Left renal pelvis (tissue), 4 donors: Measurements from ENCODE around the gene KRT83. TPM values are rescaled to one million over a fixed set of nuclear protein-coding genes. Genes with fewer than 3 reads are reported as not detected.

Source experiments
- DNase-seq, 4 donors: peaks; one replicate each; pipeline ENCODE4 v3.0.0-alpha.2; 2013; ENCODE audit warnings: low read depth in 4 of 4, low spot score in 3 of 4
- polyA plus RNA-seq, 4 donors: library from polyadenylated mRNA; unstranded; fragments of 120-200 nt; gene quantifications; one replicate each; pipeline ENCODE4 v1.2.1, GENCODE V29; 2013; ENCODE audit not compliant: insufficient read length in 4 of 4

The KRT83 gene
- polyA plus RNA-seq, 4 donors: not detected

DNA sequence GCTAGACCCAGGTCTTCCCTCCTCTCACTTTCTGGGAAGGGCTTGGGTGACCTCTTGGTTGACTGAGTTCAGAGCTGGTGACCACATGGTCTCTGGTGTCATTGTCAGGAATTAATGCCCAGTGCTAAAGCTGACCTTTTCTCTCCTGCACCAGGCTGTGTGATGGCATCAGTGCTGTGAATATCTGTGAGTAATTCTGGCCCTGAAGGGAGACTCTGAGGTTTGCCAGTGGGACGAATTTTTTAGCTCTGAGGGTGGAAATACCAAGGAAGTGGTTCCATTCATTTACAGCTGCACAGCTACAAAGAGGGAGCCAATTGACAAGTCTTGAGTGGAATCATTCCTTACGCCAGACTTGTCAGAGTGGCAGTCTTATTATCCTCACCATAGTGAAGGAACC is 53.0 kb downstream of the KRT83 start:
- no peak for DNase-seq

DNA sequence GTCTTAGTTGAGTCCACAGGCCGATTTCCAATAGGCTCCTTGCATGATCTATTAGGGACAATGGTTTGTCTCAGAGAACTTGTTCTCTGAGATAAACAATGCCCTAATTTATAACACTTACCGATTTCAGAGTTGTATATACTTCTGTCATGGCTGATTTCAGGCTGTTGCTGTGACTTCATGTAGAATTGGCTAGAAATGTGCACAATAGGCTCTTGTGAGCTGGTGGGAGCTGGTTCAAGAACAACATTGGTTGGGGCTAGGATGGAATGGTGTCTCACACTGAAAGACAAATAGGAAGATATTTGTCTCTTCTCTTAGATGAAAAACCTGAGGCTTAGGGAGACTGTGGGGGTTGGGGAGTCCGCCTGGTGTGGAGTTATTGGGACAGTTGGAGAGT is 53.5 kb downstream of the KRT83 start:
- DNase-seq: no peak

DNA sequence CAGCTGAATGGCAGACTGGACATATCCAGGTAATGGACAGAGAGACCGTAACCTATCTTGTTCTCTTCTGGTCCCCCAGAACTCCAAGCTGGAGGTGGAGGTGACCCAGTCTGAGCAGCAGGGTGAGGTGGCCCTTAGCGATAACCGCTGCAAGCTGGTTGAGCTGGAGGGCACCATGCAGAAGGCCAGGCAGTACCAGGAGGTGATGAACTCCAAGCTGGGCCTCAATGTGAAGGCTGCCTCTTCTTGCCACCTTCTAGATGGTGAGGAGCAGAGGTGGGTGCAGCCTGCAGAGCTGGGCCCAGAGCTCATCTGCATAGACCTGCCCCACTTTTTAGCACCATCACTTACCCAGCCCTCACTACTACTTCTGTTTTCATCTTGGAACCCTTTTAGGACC is 53.9 kb downstream of the KRT83 start:
- DNase-seq: no peak

DNA sequence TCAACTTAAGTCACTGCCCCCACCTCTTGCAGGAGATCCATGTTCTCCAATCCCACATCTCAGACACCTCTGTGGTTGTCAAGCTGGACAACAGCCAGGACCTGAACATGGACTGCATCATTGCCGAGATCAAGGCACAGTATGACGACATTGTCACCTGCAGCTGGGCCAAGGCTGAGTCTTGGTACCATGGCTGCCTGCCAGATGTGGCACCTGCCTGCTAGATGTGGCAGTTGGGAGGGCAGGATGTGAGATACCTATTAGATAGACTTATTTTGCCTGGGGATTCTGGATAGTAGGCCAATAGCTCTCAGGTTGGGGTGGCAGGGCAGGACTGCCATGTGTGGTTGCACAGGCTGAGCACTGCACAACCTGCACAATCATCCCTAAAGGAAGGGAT is 54.7 kb downstream of the KRT83 start:
- no peak for DNase-seq

DNA sequence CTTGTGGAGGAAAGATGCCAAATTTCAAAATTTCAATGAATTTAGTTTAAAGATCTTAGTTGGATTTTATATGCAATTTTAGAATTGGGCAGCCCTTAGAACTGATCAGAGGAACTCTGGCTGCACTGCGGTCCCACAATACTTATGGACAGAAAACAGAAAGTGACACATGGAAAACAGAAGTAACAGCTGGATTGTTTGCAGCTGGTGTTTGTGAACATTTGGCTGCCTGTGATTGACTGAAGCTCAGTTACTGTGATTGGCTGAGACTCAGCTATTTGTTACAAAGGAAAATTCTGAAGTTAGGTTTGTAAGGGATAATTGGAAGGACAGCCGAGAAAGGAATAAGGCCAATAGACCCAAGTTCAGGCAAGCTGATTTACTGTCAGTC is 56.8 kb downstream of the KRT83 start:
- DNase-seq: no peak

Other genes starting within 250 kb of the KRT83 start
- gene SMIM41, start 241.7 kb downstream of the KRT83 start, polyA plus RNA-seq: under 1 TPM in 2 of 4 donors, not detected in 2; 0.29 to 0.34 TPM
- gene KRT80, start 129.4 kb downstream of the KRT83 start, polyA plus RNA-seq: 1 to 10 TPM in 2 of 4 donors, under 1 TPM in 2; 0.11 to 1.5 (median 0.97) TPM
- gene KRT7, start 88.2 kb downstream of the KRT83 start, polyA plus RNA-seq: 100 to 1,000 TPM in 2 of 4 donors, 10 to 100 TPM in 1, 1 to 10 TPM in 1; 2.4 to 127 (median 83.6) TPM
- under 1 TPM in 1 of 4 donors, not detected in 3; 0.09 TPM for gene KRT86, start 46.8 kb downstream of the KRT83 start, polyA plus RNA-seq
- gene KRT81, start 29.9 kb downstream of the KRT83 start, polyA plus RNA-seq: not detected
- under 1 TPM in 1 of 4 donors, not detected in 3; 0.12 TPM for gene KRT85, start 46.1 kb upstream of the KRT83 start, polyA plus RNA-seq
- gene KRT84, start 64.3 kb upstream of the KRT83 start, polyA plus RNA-seq: not detected
- gene KRT82, start 84.9 kb upstream of the KRT83 start, polyA plus RNA-seq: not detected
- not detected for gene KRT75, start 113.0 kb upstream of the KRT83 start, polyA plus RNA-seq
- under 1 TPM in 1 of 4 donors, not detected in 3; 0.22 TPM for gene KRT6B, start 130.7 kb upstream of the KRT83 start, polyA plus RNA-seq
- gene KRT6C, start 152.4 kb upstream of the KRT83 start, polyA plus RNA-seq: not detected
- gene KRT6A, start 171.9 kb upstream of the KRT83 start, polyA plus RNA-seq: under 1 TPM in 1 of 4 donors, not detected in 3; 0.07 TPM
- 1 to 10 TPM in 1 of 4 donors, under 1 TPM in 3; 0.17 to 1.4 (median 0.37) TPM for gene KRT5, start 199.0 kb upstream of the KRT83 start, polyA plus RNA-seq
- gene KRT71, start 231.7 kb upstream of the KRT83 start, polyA plus RNA-seq: under 1 TPM in 1 of 4 donors, not detected in 3; 0.30 TPM